ENCODE measurements around the gene GDF7. TPM values are rescaled to one million over a fixed set of nuclear protein-coding genes. Genes with fewer than 3 reads are reported as not detected.

GDF7 gene
- total RNA-seq, 1 experiment from 2014 or later: 0.04 TPM

DNA sequence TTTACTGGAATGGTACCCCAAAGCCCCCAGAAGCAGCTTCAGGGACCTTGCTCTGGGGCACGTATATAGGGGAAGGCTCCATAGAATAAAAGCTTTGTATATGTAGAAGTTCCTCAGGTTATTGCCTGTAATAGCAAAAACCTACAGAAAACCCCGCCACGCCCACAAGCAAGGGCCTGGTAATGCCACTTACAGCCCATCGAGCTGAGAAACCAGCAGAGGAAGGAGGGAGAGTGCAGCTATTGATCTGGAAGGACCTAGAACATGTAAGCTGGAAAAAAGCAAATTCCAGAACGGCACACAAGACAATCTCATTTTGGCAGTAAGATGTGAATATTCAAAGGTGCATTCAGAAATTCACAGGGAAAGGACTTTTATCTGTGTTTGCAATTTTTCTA is 31.8 kb upstream of the GDF7 start:
- H2BK15ac ChIP-seq (ENCODE audit: low read depth, low read length): no peak overlapping the region
- H3K14ac ChIP-seq (ENCODE audit: insufficient read depth, low read length): no peak overlapping the region
- no peaks in the 10 kb centered on the region for H3K27me3 Mint-ChIP-seq (ENCODE audit: low read depth)
- H2BK5ac ChIP-seq (ENCODE audit: insufficient read length, low read length): no peak overlapping the region
- no peak overlapping the region for H3K4me3 Mint-ChIP-seq
- H4K8ac ChIP-seq (replicated peaks; ENCODE audit: insufficient read length, low read depth, low read length): no peak overlapping the region
- WGBS (ENCODE audit: extremely low coverage, insufficient read length, low lambda C conversion rate): no CpG with 5 or more reads among the region's 5 CpGs
- H3K4ac ChIP-seq (ENCODE audit: low read depth, low read length): no peak overlapping the region
- H3K56ac ChIP-seq (ENCODE audit: insufficient read length, low read depth, low read length): no peak overlapping the region
- no peak overlapping the region for H4K5ac ChIP-seq (ENCODE audit: insufficient read length, low read depth, low read length)
- H3K23ac ChIP-seq (ENCODE audit: insufficient read length, low read depth, low read length): no peak overlapping the region
- H2AFZ ChIP-seq (ENCODE audit: low read length): no peak overlapping the region
- no peaks in the 10 kb centered on the region for H3K23me2 ChIP-seq (ENCODE audit: insufficient read length, low read depth, low read length, poor library complexity, severe bottlenecking)
- H3K27me3 ChIP-seq (ENCODE audit: insufficient read depth, low read length): no peaks in the 10 kb centered on the region
- no peak overlapping the region for H2BK12ac ChIP-seq (ENCODE audit: insufficient read length, low read depth, low read length)
- H3K9me3 ChIP-seq (ENCODE audit: control insufficient read depth, low read depth, low read length): no peaks in the 10 kb centered on the region
- no peaks in the 10 kb centered on the region for H3K79me1 ChIP-seq (ENCODE audit: insufficient read depth, low read depth, low read length, poor library complexity, severe bottlenecking)
- no peak overlapping the region for H2AK5ac ChIP-seq (ENCODE audit: insufficient read length, low read length)
- no peaks in the 10 kb centered on the region for H4K20me1 ChIP-seq (ENCODE audit: control insufficient read depth, insufficient read depth, insufficient read length)
- H3T11ph ChIP-seq (ENCODE audit: low read length): no peak overlapping the region
- no peak for TF ChIP-seq CTCF (conservative IDR thresholded peaks at IDR 0.05)
- H3K4me2 ChIP-seq (ENCODE audit: insufficient read depth, insufficient read length, low read length): no peak overlapping the region
- H3K9me3 Mint-ChIP-seq: no peaks in the 10 kb centered on the region
- H3K27ac ChIP-seq (ENCODE audit: insufficient read length, low read depth, low read length): no peak overlapping the region
- no peaks in the 10 kb centered on the region for H3K79me2 ChIP-seq (ENCODE audit: insufficient read depth, low read length)
- H3K18ac ChIP-seq (ENCODE audit: insufficient read length, low read depth, low read length): no peak overlapping the region
- DNase-seq: no peak
- H3K27ac Mint-ChIP-seq: no peak overlapping the region
- H2BK20ac ChIP-seq (ENCODE audit: low read depth, low read length, poor library complexity, severe bottlenecking): no peak overlapping the region
- no peak overlapping the region for H2BK120ac ChIP-seq (ENCODE audit: low read depth, low read length, poor library complexity, severe bottlenecking)
- H3K9ac ChIP-seq (ENCODE audit: extremely low read depth, insufficient read length, low read length): no peak overlapping the region
- no peak overlapping the region for H4K91ac ChIP-seq (ENCODE audit: insufficient read length, low read depth, low read length)
- peaks cover 0 to 4% (median 0%) of the 10 kb centered on the region in 3 experiments; a peak in 3 of 7 replicates for H3K36me3 Mint-ChIP-seq (ENCODE audit: insufficient read depth in 1 of 3, low read depth in 3 of 3)
- peaks cover 27 to 31% of the 10 kb centered on the region in 2 experiments for H3K4me1 Mint-ChIP-seq
- no peaks in the 10 kb centered on the region; the same call in 1 of the 2 replicates for H3K4me1 ChIP-seq (ENCODE audit: insufficient read depth, low read length)

Measured in H9 (cell line).